ENCODE results near the gene MGMT.

Gene MGMT

DNA sequence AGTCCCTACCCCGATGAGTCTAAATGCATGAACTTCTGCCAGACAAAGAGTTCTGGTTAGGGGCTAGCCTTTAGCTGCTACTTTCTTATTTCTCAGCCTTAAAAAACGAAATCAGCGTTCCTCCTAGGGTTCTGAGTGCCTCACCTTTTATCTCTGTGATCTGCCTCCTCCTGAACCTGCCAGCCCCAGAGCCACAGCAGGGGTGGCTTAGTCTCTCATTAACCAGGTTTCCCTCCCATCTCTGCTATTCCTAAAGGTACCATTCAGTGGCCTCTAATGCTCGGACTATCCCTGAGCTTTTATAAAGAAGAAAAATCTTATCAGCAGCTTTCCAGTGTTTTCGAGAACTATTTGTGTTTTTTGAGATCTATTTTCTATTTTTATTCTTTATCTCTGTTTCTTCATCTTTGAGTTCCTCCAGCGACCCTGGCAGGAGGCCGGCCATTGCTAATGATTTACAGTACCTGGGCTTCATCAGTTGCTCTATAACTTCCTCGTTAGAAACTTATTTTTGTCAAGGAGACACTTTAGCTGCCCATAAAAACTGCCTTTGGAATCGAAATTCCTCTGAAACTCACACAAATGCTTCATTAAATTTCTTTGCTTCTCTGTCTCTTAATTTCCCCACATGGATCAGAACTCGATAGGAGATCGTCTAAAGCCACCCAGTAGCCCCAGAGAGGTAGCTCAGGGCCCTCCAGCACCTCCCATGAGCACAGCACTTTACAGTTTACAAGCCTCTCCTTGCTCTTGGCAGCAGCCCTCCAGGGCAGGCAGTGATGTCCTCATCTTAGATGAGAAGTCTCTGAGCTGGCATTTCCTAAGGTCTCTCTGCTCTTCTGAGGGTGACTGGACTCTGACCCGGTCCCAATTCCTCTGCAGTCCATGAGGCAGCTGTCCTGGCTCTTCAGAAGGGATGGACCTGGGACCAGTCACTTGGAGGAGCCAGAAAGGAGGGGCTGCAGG lies 347.9 kb downstream of the MGMT start:
- TF ChIP-seq, protein P1, sequence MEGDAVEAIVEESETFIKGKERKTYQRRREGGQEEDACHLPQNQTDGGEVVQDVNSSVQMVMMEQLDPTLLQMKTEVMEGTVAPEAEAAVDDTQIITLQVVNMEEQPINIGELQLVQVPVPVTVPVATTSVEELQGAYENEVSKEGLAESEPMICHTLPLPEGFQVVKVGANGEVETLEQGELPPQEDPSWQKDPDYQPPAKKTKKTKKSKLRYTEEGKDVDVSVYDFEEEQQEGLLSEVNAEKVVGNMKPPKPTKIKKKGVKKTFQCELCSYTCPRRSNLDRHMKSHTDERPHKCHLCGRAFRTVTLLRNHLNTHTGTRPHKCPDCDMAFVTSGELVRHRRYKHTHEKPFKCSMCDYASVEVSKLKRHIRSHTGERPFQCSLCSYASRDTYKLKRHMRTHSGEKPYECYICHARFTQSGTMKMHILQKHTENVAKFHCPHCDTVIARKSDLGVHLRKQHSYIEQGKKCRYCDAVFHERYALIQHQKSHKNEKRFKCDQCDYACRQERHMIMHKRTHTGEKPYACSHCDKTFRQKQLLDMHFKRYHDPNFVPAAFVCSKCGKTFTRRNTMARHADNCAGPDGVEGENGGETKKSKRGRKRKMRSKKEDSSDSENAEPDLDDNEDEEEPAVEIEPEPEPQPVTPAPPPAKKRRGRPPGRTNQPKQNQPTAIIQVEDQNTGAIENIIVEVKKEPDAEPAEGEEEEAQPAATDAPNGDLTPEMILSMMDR (IDR thresholded peaks at IDR 0.05; ENCODE audit: low read depth, low read length): no peak
- DNase-seq (ENCODE audit: extremely low read depth, low read depth): no peak

DNA sequence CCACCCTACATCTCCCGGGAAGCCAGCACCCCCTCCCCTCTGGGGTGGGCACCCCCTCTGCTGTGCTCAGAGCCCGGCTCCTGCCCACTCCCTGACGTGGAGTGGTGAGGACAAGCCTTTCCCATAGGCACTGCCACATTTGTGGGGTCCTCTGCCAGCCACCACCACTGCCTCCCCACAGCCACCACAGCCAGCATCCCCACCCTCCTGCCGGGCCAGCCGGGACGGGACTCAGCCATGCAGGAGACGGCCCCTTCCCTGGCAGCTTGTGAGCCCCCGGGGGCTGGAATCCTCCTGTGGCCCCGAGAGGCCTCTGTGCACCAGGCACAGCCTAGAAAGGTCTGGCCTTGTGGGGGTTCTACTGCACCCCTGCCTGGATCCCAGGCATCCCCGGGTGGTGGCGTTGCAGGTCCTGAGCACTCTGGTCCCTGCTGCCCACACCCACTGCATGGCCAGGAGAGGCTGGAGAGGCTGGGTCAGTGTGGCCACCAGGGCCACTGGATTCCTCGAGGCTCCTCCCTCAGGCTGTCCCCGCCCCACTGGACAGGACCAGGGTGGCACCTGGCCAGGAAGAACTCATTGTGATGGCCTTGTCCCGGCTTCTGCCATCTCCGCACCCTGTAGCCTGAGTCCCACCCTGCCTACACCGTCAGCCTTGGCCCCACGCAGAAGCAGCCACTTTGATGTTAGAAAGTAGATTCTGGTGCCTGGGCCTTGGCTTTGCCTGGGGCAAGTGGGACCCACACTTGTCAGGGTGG lies 349.0 kb downstream of the MGMT start:
- DNase-seq (ENCODE audit: extremely low read depth, low read depth): no peak
- TF ChIP-seq, protein P1 (IDR thresholded peaks at IDR 0.05; ENCODE audit: low read depth, low read length): no peak

DNA sequence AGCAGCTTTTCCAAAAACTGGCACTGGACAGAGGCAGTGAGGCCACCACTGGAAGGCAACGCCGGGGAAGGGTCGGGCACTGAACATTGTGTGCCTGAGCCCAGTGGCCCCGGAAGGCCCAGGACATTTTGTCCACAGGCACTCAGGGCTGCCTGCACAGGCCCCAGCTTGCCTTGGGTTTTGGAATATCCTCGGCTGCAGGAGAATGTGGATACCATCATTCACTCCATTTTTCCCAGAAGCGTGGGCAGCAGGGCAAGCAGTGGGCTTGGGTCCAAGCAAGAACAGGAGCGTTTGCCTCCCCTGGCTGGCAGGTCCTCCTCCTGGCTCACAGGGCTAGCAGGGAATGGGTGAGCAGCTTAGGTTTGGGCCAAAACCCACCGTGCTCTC lies 349.6 kb downstream of the MGMT start:
- no peak for DNase-seq (ENCODE audit: extremely low read depth, low read depth)
- TF ChIP-seq, protein P1 (IDR thresholded peaks at IDR 0.05; ENCODE audit: low read depth, low read length): no peak
